ENCODE data around the gene CIAO2B. TPM values are rescaled to one million over a fixed set of nuclear protein-coding genes. Genes with fewer than 3 reads are reported as not detected.
A peak's percentile ranks its signal among the peaks of the same experiment; 100 is the strongest.

CIAO2B gene
- total and polyA plus RNA-seq, 7 donors: 71.7 to 219 (median 121) TPM

DNA sequence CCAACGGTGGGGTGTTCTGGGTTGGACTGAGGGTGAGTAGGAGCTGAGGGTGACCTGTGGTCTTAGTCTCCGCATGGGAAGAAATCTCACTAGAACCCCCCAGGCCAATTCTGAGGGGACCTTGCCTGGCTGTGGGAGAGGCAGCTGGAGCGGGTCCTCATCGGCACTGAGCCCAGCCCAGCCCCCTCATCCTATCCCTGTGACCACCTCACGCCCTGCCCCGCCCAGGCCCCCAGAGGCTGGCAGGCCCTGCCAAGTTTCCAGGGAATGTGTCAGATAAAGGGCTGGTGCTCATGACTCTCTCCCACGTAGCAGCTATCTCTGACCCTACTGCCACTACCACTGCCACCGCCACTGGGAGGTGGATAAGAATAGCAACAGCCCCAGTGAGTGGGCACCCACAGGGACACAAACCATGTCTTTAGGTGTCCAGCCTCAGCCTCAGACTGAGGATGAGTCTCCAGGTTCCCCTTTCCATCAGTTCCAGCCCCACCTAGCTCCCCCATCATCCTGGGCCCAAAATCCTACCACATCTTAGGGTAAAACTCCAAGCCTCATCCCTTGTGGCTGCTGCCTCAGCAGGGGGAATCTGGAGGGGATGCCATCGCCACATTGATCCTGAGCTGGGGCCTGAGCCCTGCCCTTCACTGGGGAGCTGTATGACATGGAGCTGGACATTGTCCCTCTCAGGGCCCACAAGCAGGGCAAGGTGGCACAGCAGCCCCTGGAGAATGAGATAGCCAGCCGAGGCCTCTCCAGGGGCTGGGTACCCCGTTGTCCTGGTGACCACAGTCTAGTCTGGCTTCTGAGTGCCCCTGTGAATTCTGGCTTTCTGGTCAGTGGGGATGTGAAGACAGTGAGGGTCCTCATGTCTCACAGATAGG lies 30.4 kb downstream of the CIAO2B start:
- TF ChIP-seq, protein P1, sequence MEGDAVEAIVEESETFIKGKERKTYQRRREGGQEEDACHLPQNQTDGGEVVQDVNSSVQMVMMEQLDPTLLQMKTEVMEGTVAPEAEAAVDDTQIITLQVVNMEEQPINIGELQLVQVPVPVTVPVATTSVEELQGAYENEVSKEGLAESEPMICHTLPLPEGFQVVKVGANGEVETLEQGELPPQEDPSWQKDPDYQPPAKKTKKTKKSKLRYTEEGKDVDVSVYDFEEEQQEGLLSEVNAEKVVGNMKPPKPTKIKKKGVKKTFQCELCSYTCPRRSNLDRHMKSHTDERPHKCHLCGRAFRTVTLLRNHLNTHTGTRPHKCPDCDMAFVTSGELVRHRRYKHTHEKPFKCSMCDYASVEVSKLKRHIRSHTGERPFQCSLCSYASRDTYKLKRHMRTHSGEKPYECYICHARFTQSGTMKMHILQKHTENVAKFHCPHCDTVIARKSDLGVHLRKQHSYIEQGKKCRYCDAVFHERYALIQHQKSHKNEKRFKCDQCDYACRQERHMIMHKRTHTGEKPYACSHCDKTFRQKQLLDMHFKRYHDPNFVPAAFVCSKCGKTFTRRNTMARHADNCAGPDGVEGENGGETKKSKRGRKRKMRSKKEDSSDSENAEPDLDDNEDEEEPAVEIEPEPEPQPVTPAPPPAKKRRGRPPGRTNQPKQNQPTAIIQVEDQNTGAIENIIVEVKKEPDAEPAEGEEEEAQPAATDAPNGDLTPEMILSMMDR (IDR thresholded peaks at IDR 0.05): no peak
- TF ChIP-seq POLR2A (IDR thresholded peaks at IDR 0.05) (no peak), EP300 (IDR thresholded peaks at IDR 0.05) (no peak), POLR2AphosphoS5 (IDR thresholded peaks at IDR 0.05) (no peak)
- peaks cover 0 to 75% (median 74%) of the 10 kb centered on the region in 4 donors for H3K4me1 ChIP-seq
- H3K36me3 ChIP-seq: no peaks in the 10 kb centered on the region
- no peaks in the 10 kb centered on the region for H3K27me3 ChIP-seq
- DNase-seq: no peak
- peak overlapping the region; percentile 84 to 96 (median 90) for H3K27ac ChIP-seq
- no peaks in the 10 kb centered on the region for H3K9me3 ChIP-seq
- intact Hi-C loops (cut with DNase I): no loop called here
- WGBS, 2 donors: 72 to 78% methylated on average over 11 of the region's 11 CpGs
- H3K4me3 ChIP-seq: no peak overlapping the region

DNA sequence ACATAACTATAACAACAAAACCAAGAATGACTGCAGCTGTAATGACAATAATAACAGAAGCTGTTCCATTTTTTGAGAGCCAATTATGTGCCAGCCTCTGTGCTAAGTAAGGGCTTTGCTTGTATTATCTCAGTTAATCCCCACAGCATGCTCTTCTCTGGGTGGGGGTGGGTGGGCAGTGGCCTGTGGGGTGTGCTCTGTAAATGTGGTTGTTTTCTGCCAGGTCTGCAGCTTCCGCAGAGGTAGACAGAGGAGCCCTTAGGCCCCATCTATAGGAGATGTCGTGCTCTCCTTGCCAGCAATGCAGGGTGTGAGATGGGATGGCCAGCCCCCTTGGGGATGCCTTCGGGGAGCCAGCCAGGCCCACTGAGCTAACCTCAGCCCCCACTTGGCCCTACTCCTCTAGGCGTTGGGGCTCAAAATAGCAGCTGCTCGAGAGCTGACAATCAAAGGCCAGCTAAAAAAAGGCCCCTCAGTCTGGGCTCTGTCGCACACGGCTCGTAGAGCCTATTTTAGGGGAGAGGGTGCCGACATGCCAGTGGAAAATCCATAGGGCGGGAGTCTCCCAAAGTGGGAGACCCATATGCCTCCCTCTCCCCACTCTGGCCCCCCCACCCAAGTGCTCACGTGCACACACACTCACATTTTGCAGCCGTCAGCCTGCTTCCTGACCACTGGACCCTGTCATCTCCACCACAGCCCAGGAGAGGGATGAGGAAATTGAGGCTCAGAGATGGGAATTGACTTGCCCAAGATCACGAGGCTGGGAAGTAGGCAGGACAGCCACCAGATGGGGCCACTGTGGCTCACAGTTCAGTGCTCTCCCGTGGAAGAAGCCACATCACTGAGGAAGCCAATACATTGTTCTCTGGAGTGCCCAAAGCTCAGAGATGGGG lies 31.3 kb downstream of the CIAO2B start:
- H3K27ac ChIP-seq: peak overlapping the region; percentile 84 to 96 (median 90)
- H3K4me3 ChIP-seq: no peak overlapping the region
- DNase-seq: no peak
- no peaks in the 10 kb centered on the region for H3K27me3 ChIP-seq
- peaks cover 0 to 84% (median 82%) of the 10 kb centered on the region in 4 donors for H3K4me1 ChIP-seq
- H3K9me3 ChIP-seq: no peaks in the 10 kb centered on the region
- no peaks in the 10 kb centered on the region for H3K36me3 ChIP-seq
- intact Hi-C loops (cut with DNase I): no loop called here
- TF ChIP-seq EP300 (IDR thresholded peaks at IDR 0.05): no peak
- TF ChIP-seq POLR2A (IDR thresholded peaks at IDR 0.05): no peak
- TF ChIP-seq POLR2AphosphoS5 (IDR thresholded peaks at IDR 0.05): no peak
- TF ChIP-seq, protein P1 (IDR thresholded peaks at IDR 0.05): no peak
- 75 to 84% methylated on average over 14 of the region's 14 CpGs for WGBS, 2 donors

DNA sequence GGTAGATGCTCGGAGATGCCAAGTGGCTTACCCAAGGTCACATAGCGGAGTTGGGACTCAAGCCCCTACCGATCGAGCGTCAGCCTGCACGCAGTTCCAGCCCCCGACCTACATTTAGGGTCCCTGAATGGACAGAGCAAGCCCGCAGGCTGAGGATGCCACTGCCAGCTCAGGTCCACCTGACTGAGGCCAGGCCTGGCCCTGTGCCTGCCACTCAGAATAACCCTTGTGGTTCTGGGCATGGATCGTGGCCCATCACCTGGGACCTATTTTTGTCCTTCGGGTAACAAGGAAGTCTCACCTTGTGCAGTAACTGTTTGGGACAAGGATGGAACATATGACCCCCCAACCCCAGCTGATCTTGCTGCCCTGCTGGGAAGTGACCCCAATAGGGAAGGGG lies 32.6 kb downstream of the CIAO2B start:
- H3K4me3 ChIP-seq: no peak overlapping the region
- H3K27ac ChIP-seq: peak overlapping the region; percentile 84 to 96 (median 90)
- DNase-seq: peak; percentile 66
- TF ChIP-seq EP300 (IDR thresholded peaks at IDR 0.05) (no peak), POLR2AphosphoS5 (IDR thresholded peaks at IDR 0.05) (no peak), POLR2A (IDR thresholded peaks at IDR 0.05) (no peak)
- TF ChIP-seq, protein P1 (IDR thresholded peaks at IDR 0.05): no peak
- peaks cover 0 to 88% (median 85%) of the 10 kb centered on the region in 4 donors for H3K4me1 ChIP-seq
- no peaks in the 10 kb centered on the region for H3K9me3 ChIP-seq
- no peaks in the 10 kb centered on the region for H3K27me3 ChIP-seq
- intact Hi-C loops (cut with DNase I): no loop called here
- H3K36me3 ChIP-seq: no peaks in the 10 kb centered on the region
- WGBS, 2 donors: 89 to 95% methylated on average over 10 of the region's 10 CpGs

DNA sequence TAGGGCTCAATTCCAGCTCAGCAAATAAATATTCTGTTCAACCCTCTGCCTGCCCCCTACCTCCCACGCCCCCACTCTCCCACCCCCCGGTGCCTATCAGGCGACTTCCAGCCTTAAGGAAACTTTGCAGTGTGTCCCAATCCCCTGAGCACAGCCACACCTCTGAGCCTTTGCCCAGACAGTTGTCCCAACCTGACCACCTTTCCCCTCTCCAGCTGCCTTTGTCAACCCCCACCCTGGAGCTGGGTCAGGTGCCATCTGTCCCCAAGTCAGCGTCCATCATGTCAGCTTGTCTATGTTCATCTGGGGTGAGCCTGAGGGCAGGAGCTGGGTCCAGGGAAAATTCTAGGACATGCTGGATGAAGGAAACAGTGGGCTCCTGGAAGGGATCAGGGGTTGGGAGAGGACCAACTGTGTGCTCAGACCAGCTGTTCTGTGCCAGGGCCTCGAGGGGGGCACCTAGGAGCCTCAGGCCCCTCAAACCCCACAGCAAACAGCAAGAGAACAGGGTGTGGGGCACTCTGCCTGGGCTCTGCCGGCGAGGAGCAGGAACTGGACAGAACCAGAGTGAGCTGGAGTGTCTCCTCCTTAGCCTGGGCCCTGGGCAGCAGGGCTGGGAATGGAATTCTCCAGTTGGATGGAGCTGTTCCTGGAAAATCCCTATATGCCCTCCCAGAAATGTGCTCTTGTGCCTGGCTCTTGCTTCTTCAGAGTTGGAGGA lies 33.3 kb downstream of the CIAO2B start:
- DNase-seq: no peak
- no peaks in the 10 kb centered on the region for H3K9me3 ChIP-seq
- TF ChIP-seq POLR2A (IDR thresholded peaks at IDR 0.05): no peak
- TF ChIP-seq POLR2AphosphoS5 (IDR thresholded peaks at IDR 0.05): peak in 2 of 4 donors; percentile 35 to 62
- peak in 1 of 4 donors; percentile 62 for TF ChIP-seq EP300 (IDR thresholded peaks at IDR 0.05)
- TF ChIP-seq, protein P1 (IDR thresholded peaks at IDR 0.05): no peak
- intact Hi-C loops (cut with DNase I): no loop called here
- peaks cover 0 to 83% (median 81%) of the 10 kb centered on the region in 4 donors for H3K4me1 ChIP-seq
- H3K4me3 ChIP-seq: no peak overlapping the region
- peak overlapping the region; percentile 84 to 96 (median 90) for H3K27ac ChIP-seq
- H3K36me3 ChIP-seq: no peaks in the 10 kb centered on the region
- no peaks in the 10 kb centered on the region for H3K27me3 ChIP-seq
- WGBS, 2 donors: 15 to 52% methylated on average over 7 of the region's 7 CpGs

All from sigmoid colon (tissue), 7 donors.